GM12878 (cell line): ENCODE measurements around the gene BRAT1. TPM values are rescaled to one million over a fixed set of nuclear protein-coding genes. Genes with fewer than 3 reads are reported as not detected.

Source experiments
- BACH1 ChIP-seq: fragments of 450-650 bp; IDR thresholded peaks from 2 replicates; pipeline ENCODE4 v1.6.1; 2017; ENCODE audit warnings: mild to moderate bottlenecking, borderline replicate concordance
- CBX5 ChIP-seq: sonication (generic); IDR thresholded peaks from 2 replicates; pipeline ENCODE4 v1.6.1; 2016; ENCODE audit warnings: low read depth, moderate library complexity, mild to moderate bottlenecking, inconsistent platforms
- CHD1 ChIP-seq: IDR thresholded peaks from 2 replicates; pipeline ENCODE4 v1.6.1; 2012; ENCODE audit warnings: low read depth, low read length, improper control_type of control experiment
- CREM ChIP-seq: IDR thresholded peaks from 2 replicates; pipeline ENCODE4 v1.6.1; 2014; ENCODE audit warnings: antibody characterized with exemption, low read depth
- DPF2 ChIP-seq: fragments of 450-650 bp; IDR thresholded peaks from 2 replicates; pipeline ENCODE4 v1.6.1; 2017; ENCODE audit warnings: mild to moderate bottlenecking
- E4F1 ChIP-seq: fragments of 450-650 bp; IDR thresholded peaks from 2 replicates; pipeline ENCODE4 v1.6.1; 2018; ENCODE audit warnings: borderline replicate concordance, mild to moderate bottlenecking; ENCODE audit not compliant: partially characterized antibody
- FOXK2 ChIP-seq: fragments of 450-650 bp; IDR thresholded peaks from 2 replicates; pipeline ENCODE4 v1.6.1; 2017; ENCODE audit warnings: mild to moderate bottlenecking, moderate library complexity
- FOXM1 ChIP-seq: IDR thresholded peaks from 2 replicates; pipeline ENCODE4 v1.6.1; 2012; ENCODE audit warnings: low read depth, mild to moderate bottlenecking, inconsistent platforms, low read length, moderate library complexity
- HDAC6 ChIP-seq: fragments of 200-600 bp; sonication (generic); IDR thresholded peaks from one replicate; pipeline ENCODE4 v1.8.0; 2017; ENCODE audit warnings: antibody characterized with exemption; ENCODE audit not compliant: unreplicated experiment
- JUND ChIP-seq: IDR thresholded peaks from 2 replicates; pipeline ENCODE4 v1.6.1; 2012; ENCODE audit warnings: low read depth, mild to moderate bottlenecking, low read length, improper control_type of control experiment, moderate library complexity
- MYC ChIP-seq: IDR thresholded peaks from 2 replicates; pipeline ENCODE4 v1.6.1; 2011; ENCODE audit warnings: mild to moderate bottlenecking, low read length, moderate library complexity, inconsistent platforms; ENCODE audit not compliant: insufficient read depth, insufficient replicate concordance, insufficient read length, severe bottlenecking
- NKRF ChIP-seq: fragments of 450-650 bp; conservative IDR thresholded peaks from 2 replicates; pipeline ENCODE4 v1.6.1; 2017; ENCODE audit warnings: mild to moderate bottlenecking, moderate library complexity
- RAD51 ChIP-seq: fragments of 450-650 bp; IDR thresholded peaks from 2 replicates; pipeline ENCODE4 v1.6.1; 2016; ENCODE audit warnings: moderate library complexity, mild to moderate bottlenecking, inconsistent platforms
- SIN3A ChIP-seq: IDR thresholded peaks from 2 replicates; pipeline ENCODE4 v1.6.1; 2012; ENCODE audit warnings: low read depth, low read length, improper control_type of control experiment
- TARDBP ChIP-seq: IDR thresholded peaks from 2 replicates; pipeline ENCODE4 v1.6.1; 2016; ENCODE audit warnings: borderline replicate concordance
- ZNF24 ChIP-seq: fragments of 450-650 bp; IDR thresholded peaks from 2 replicates; pipeline ENCODE4 v1.6.1; 2017; ENCODE audit warnings: antibody characterized with exemption, mild to moderate bottlenecking
- polyA plus RNA-seq, 11 experiments: library from polyadenylated mRNA; depleted of rRNA in 4 of 11; unstranded in 6 of 11; stranded (reverse) in 5 of 11; fragments of >200 nt; fragmentation: Nextera tagmentation in 4 of 11; fragmentation: Illumina TruSeq in 1 of 11; extraction: Ambion mirVana in 4 of 11; extraction: Trizol in 1 of 11; gene quantifications; 1 replicate in 1 of 11; 2 replicates in 10 of 11; pipeline versions ENCODE4 v1.2.1 to v1.2.3, GENCODE V29; 2011 to 2016; ENCODE audit warnings: inconsistent platforms in 2 of 11, missing spikeins in 2 of 11, low read depth in 1 of 11
- total RNA-seq, 4 experiments: library from RNA; depleted of rRNA in 3 of 4; stranded (reverse); fragments of >200 nt in 3 of 4; fragmentation: Illumina TruSeq in 1 of 4; extraction: Trizol in 1 of 4; gene quantifications; 2 replicates each; pipeline versions ENCODE4 v1.2.1 to v1.2.3, GENCODE V29; 2013 to 2021
- TF ChIP-seq, protein P1 (sequence below): fragments of 450-650 bp; formaldehyde crosslinking; IDR thresholded peaks from 2 replicates; pipeline ENCODE4 v1.4.0; 2022; ENCODE audit warnings: mild to moderate bottlenecking, moderate library complexity
- TF ChIP-seq, protein P2 (sequence below): IDR thresholded peaks from 2 replicates; pipeline ENCODE4 v1.6.1; 2011; ENCODE audit warnings: borderline replicate concordance, low read depth, mild to moderate bottlenecking, moderate library complexity, mixed read lengths, low read length; ENCODE audit not compliant: insufficient read depth; ENCODE audit errors: extremely low read length

BRAT1 gene
- total and polyA plus RNA-seq, 10 of the 15 experiments (the other 5 are each of a cell fraction or from before 2014, with no cell fraction given): 0.13 to 53.3 (median 16.0) TPM

DNA sequence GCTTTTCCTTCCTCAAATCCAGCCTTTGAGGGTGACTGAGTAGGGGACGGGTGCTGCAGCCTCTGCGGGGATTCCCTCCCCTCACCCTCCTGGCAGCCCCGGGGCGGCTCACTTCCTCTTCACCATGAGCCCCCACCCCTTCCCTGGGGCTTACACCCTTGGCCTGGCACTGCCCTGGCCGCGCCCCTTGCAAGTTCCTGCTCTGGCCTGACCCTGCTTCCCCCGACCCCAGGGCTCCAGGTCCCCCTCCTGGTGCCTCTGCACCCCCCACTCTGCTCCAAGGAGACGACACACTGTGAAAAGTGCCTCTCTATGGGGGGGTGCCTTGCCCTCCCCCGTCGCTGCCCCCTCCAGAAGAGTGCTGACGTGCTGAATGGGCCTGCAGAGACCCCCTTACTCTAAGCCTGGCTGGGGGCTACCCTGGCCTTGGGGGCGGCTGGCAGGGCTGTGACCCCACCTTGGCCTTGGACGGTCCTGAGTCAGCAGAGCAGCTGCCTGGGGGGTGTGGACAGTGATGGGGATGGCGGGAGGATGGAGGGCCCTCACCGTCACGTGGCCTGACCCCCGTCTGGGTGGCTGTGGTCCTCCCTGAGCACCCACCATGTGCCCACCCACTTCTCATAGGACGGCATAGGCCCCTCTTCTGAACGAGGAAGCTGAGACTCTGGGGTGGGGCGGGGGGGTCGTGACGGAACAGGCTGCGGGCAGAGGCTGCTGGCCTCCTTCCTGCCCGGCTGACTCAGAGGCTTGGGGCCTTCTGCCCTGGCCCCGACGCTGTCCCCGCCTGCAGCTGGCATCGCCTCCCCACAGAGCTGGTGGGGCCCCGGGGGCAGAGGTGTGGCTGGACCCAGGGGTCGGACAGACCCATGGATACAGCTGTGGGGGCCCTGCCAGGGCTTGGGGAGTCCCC lies 25.9 kb downstream of the BRAT1 start (continued):
- TF ChIP-seq, protein P1, sequence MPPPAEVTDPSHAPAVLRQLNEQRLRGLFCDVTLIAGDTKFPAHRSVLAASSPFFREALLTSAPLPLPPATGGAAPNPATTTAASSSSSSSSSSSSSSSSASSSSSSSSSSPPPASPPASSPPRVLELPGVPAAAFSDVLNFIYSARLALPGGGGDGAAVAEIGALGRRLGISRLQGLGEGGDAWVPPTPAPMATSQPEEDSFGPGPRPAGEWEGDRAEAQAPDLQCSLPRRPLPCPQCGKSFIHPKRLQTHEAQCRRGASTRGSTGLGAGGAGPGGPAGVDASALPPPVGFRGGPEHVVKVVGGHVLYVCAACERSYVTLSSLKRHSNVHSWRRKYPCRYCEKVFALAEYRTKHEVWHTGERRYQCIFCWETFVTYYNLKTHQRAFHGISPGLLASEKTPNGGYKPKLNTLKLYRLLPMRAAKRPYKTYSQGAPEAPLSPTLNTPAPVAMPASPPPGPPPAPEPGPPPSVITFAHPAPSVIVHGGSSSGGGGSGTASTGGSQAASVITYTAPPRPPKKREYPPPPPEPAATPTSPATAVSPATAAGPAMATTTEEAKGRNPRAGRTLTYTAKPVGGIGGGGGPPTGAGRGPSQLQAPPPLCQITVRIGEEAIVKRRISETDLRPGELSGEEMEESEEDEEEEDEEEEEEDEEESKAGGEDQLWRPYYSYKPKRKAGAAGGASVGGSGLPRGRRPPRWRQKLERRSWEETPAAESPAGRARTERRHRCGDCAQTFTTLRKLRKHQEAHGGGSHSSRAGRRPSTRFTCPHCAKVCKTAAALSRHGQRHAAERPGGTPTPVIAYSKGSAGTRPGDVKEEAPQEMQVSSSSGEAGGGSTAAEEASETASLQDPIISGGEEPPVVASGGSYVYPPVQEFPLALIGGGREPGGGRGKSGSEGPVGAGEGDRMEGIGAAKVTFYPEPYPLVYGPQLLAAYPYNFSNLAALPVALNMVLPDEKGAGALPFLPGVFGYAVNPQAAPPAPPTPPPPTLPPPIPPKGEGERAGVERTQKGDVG (CRISPR knock-in tag): no peak
- TF ChIP-seq CHD1 (no peak), FOXK2 (no peak), BACH1 (no peak), RAD51 (no peak), TARDBP (no peak), ZNF24 (no peak), SIN3A (no peak), CBX5 (no peak), JUND (no peak), E4F1 (no peak), MYC (no peak), DPF2 (peak; percentile 66), FOXM1 (no peak), HDAC6 (no peak), NKRF (no peak), CREM (no peak)
- TF ChIP-seq, protein P2, sequence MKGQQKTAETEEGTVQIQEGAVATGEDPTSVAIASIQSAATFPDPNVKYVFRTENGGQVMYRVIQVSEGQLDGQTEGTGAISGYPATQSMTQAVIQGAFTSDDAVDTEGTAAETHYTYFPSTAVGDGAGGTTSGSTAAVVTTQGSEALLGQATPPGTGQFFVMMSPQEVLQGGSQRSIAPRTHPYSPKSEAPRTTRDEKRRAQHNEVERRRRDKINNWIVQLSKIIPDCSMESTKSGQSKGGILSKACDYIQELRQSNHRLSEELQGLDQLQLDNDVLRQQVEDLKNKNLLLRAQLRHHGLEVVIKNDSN: peak; percentile 71
